Naive B cell (primary cell): ENCODE results near the gene CTNNA2. TPM values are rescaled to one million over a fixed set of nuclear protein-coding genes. Genes with fewer than 3 reads are reported as not detected.

ENCODE experiments used
- ATAC-seq, 2 donors: fragments of 150-1000 bp; cut with Tn5 transposase; 2 replicates each; pipeline ENCODE4 v1.10.0; 2021; ENCODE audit warnings: low read depth in 2 of 2, mild to moderate bottlenecking in 2 of 2, moderate library complexity in 2 of 2
- DNase-seq: peaks from one replicate; pipeline ENCODE4 v3.0.0; 2022
- H3K27ac Mint-ChIP-seq, 6 donors: one replicate each; pipeline ENCODE4 v1.8.0; 2020 to 2022; ENCODE audit warnings: mild to moderate bottlenecking in 6 of 6, mixed read lengths in 6 of 6, moderate library complexity in 5 of 6, inconsistent platforms in 2 of 6
- H3K27me3 Mint-ChIP-seq, 3 donors: one replicate each; pipeline ENCODE4 v1.8.0; 2021 to 2022; ENCODE audit warnings: mixed read lengths in 3 of 3, mild to moderate bottlenecking in 1 of 3
- H3K36me3 Mint-ChIP-seq, 2 donors: one replicate each; pipeline ENCODE4 v1.8.0; 2020 to 2022; ENCODE audit warnings: mixed read lengths in 2 of 2, inconsistent platforms in 1 of 2, mild to moderate bottlenecking in 1 of 2
- H3K4me1 Mint-ChIP-seq, 3 donors: one replicate each; pipeline ENCODE4 v1.8.0; 2020 to 2022; ENCODE audit warnings: mixed read lengths in 3 of 3, inconsistent platforms in 1 of 3, mild to moderate bottlenecking in 1 of 3, moderate library complexity in 1 of 3
- H3K4me3 Mint-ChIP-seq, 8 donors: one replicate each; pipeline ENCODE4 v1.8.0; 2020 to 2022; ENCODE audit warnings: mild to moderate bottlenecking in 8 of 8, mixed read lengths in 8 of 8, moderate library complexity in 8 of 8, inconsistent platforms in 2 of 8
- H3K9me3 Mint-ChIP-seq, 7 donors: one replicate each; pipeline ENCODE4 v1.8.0; 2020 to 2022; ENCODE audit warnings: mixed read lengths in 7 of 7, mild to moderate bottlenecking in 5 of 7, inconsistent platforms in 2 of 7, moderate library complexity in 1 of 7
- polyA plus RNA-seq, 6 donors: library from polyadenylated mRNA; unstranded; fragments of 300-500 nt; fragmentation: Illumina TruSeq; gene quantifications; one replicate each; pipeline ENCODE4 v1.2.3, GENCODE V29; 2021; ENCODE audit warnings: low read depth in 6 of 6

Gene CTNNA2
- polyA plus RNA-seq, 6 donors from 2014 or later, result not detected

GRCh38 chr2:79876430-79876829 is 363.6 kb downstream of the CTNNA2 start:
- Mint-ChIP-seq H3K36me3 (no peaks in the 10 kb centered on the region), H3K9me3 (peaks cover 0 to 7% (median 0%) of the 10 kb centered on the region in 7 donors), H3K27me3 (no peaks in the 10 kb centered on the region), H3K4me3 (no peak overlapping the region), H3K27ac (no peak overlapping the region), H3K4me1 (no peaks in the 10 kb centered on the region)
- ATAC-seq (no peak), DNase-seq (no peak)

GRCh38 chr2:79882548-79882947 is 369.7 kb downstream of the CTNNA2 start:
- Mint-ChIP-seq H3K36me3 (no peaks in the 10 kb centered on the region), H3K4me1 (no peaks in the 10 kb centered on the region), H3K9me3 (peaks cover 0 to 5% (median 0%) of the 10 kb centered on the region in 7 donors), H3K27ac (no peak overlapping the region), H3K4me3 (no peak overlapping the region), H3K27me3 (peaks cover 4 to 7% (median 4%) of the 10 kb centered on the region in 3 donors)
- ATAC-seq, result no peak
- DNase-seq, result no peak

GRCh38 chr2:79887747-79888374 is 375.0 kb downstream of the CTNNA2 start:
- Mint-ChIP-seq H3K27me3 (peaks cover 2 to 7% (median 4%) of the 10 kb centered on the region in 3 donors), H3K27ac (no peak overlapping the region), H3K4me3 (no peak overlapping the region), H3K36me3 (no peaks in the 10 kb centered on the region), H3K4me1 (no peaks in the 10 kb centered on the region), H3K9me3 (no peaks in the 10 kb centered on the region)
- ATAC-seq (no peak), DNase-seq (peak; percentile 15)

GRCh38 chr2:79892123-79892522 is 379.3 kb downstream of the CTNNA2 start:
- DNase-seq (no peak), ATAC-seq (no peak)
- Mint-ChIP-seq H3K9me3 (no peaks in the 10 kb centered on the region), H3K36me3 (no peaks in the 10 kb centered on the region), H3K4me3 (no peak overlapping the region), H3K27me3 (peaks cover 0 to 4% (median 0%) of the 10 kb centered on the region in 3 donors), H3K27ac (no peak overlapping the region), H3K4me1 (no peaks in the 10 kb centered on the region)

- Mint-ChIP-seq H3K27me3 (peaks cover 0 to 2% (median 0%) of the 10 kb centered on the region in 3 donors), H3K9me3 (peaks cover 0 to 5% (median 0%) of the 10 kb centered on the region in 7 donors)
These were observed 386.3 kb downstream of the CTNNA2 start for GRCh38 chr2:79899196-79899595.

GRCh38 chr2:79901161-79901560 is 388.3 kb downstream of the CTNNA2 start:
- DNase-seq (no peak), ATAC-seq (no peak)
- no peak overlapping the region for H3K27ac Mint-ChIP-seq
- H3K4me1 Mint-ChIP-seq, result no peaks in the 10 kb centered on the region
- no peak overlapping the region for H3K4me3 Mint-ChIP-seq
- no peaks in the 10 kb centered on the region for H3K27me3 Mint-ChIP-seq
- H3K36me3 Mint-ChIP-seq, result no peaks in the 10 kb centered on the region
- H3K9me3 Mint-ChIP-seq, result peaks cover 0 to 5% (median 0%) of the 10 kb centered on the region in 7 donors

More at GRCh38 chr2:79899196-79899595, 386.3 kb downstream of the CTNNA2 start:
- Mint-ChIP-seq H3K27ac (no peak overlapping the region), H3K4me1 (no peaks in the 10 kb centered on the region), H3K4me3 (no peak overlapping the region), H3K36me3 (no peaks in the 10 kb centered on the region)
- no peak for DNase-seq
- ATAC-seq, result no peak

- Mint-ChIP-seq H3K27me3 (no peaks in the 10 kb centered on the region), H3K4me1 (no peaks in the 10 kb centered on the region), H3K27ac (no peak overlapping the region)
These were observed 390.6 kb downstream of the CTNNA2 start for GRCh38 chr2:79903222-79904000.

GRCh38 chr2:79906139-79906890 is 393.5 kb downstream of the CTNNA2 start:
- Mint-ChIP-seq H3K9me3 (peaks cover 0 to 5% (median 0%) of the 10 kb centered on the region in 7 donors), H3K4me1 (no peaks in the 10 kb centered on the region), H3K27me3 (no peaks in the 10 kb centered on the region), H3K27ac (no peak overlapping the region), H3K4me3 (no peak overlapping the region), H3K36me3 (no peaks in the 10 kb centered on the region)
- no peak for DNase-seq
- no peak for ATAC-seq

More at GRCh38 chr2:79903222-79904000, 390.6 kb downstream of the CTNNA2 start:
- H3K9me3 Mint-ChIP-seq, result peaks cover 0 to 5% (median 0%) of the 10 kb centered on the region in 7 donors
- H3K36me3 Mint-ChIP-seq, result no peaks in the 10 kb centered on the region
- no peak for ATAC-seq
- no peak for DNase-seq
- no peak overlapping the region for H3K4me3 Mint-ChIP-seq

- no peak for DNase-seq
- ATAC-seq, result no peak
- H3K27me3 Mint-ChIP-seq, result no peaks in the 10 kb centered on the region
- no peak overlapping the region for H3K4me3 Mint-ChIP-seq
- no peaks in the 10 kb centered on the region for H3K4me1 Mint-ChIP-seq
- H3K9me3 Mint-ChIP-seq, result peaks cover 0 to 6% (median 0%) of the 10 kb centered on the region in 7 donors
- H3K36me3 Mint-ChIP-seq, result no peaks in the 10 kb centered on the region
- H3K27ac Mint-ChIP-seq, result no peak overlapping the region
These were observed 396.7 kb downstream of the CTNNA2 start for GRCh38 chr2:79909521-79909920.

- H3K27me3 Mint-ChIP-seq, result no peaks in the 10 kb centered on the region
- H3K4me3 Mint-ChIP-seq, result no peak overlapping the region
- peaks cover 0 to 6% (median 0%) of the 10 kb centered on the region in 7 donors for H3K9me3 Mint-ChIP-seq
- ATAC-seq (no peak), DNase-seq (no peak)
- no peaks in the 10 kb centered on the region for H3K36me3 Mint-ChIP-seq
- H3K4me1 Mint-ChIP-seq, result no peaks in the 10 kb centered on the region
- H3K27ac Mint-ChIP-seq, result no peak overlapping the region
These were observed 397.8 kb downstream of the CTNNA2 start for GRCh38 chr2:79910643-79911042.

- Mint-ChIP-seq H3K36me3 (no peaks in the 10 kb centered on the region), H3K4me1 (no peaks in the 10 kb centered on the region), H3K27me3 (no peaks in the 10 kb centered on the region), H3K4me3 (no peak overlapping the region), H3K9me3 (peaks cover 0 to 17% (median 0%) of the 10 kb centered on the region in 7 donors), H3K27ac (no peak overlapping the region)
- no peak for DNase-seq
- ATAC-seq, result no peak
These were observed 402.6 kb downstream of the CTNNA2 start for GRCh38 chr2:79915455-79915854.

GRCh38 chr2:79916285-79916684 is 403.4 kb downstream of the CTNNA2 start:
- no peak overlapping the region for H3K27ac Mint-ChIP-seq
- ATAC-seq, result no peak
- no peaks in the 10 kb centered on the region for H3K4me1 Mint-ChIP-seq
- H3K4me3 Mint-ChIP-seq, result no peak overlapping the region
- no peak for DNase-seq
- no peaks in the 10 kb centered on the region for H3K27me3 Mint-ChIP-seq
- peaks cover 0 to 17% (median 0%) of the 10 kb centered on the region in 7 donors for H3K9me3 Mint-ChIP-seq
- no peaks in the 10 kb centered on the region for H3K36me3 Mint-ChIP-seq

- Mint-ChIP-seq H3K27me3 (no peaks in the 10 kb centered on the region), H3K27ac (no peak overlapping the region), H3K4me1 (no peaks in the 10 kb centered on the region), H3K4me3 (no peak overlapping the region), H3K36me3 (no peaks in the 10 kb centered on the region), H3K9me3 (peaks cover 0 to 11% (median 0%) of the 10 kb centered on the region in 7 donors)
- ATAC-seq, result no peak
- no peak for DNase-seq
These were observed 407.7 kb downstream of the CTNNA2 start for GRCh38 chr2:79920512-79921076.
